GM18873 (cell line): Measurements from ENCODE around the gene DNAH1.
"Not testable (repeated sequence)": the region's sequence is repeated elsewhere in the genome, so short reads cannot be mapped to it uniquely, and the experiment has no call there.

ENCODE experiments used
- ATAC-seq: cut with Tn5 transposase; IDR thresholded peaks from one replicate; pipeline ENCODE4 v1.9.1; 2021; ENCODE audit warnings: mild to moderate bottlenecking, moderate library complexity, moderate number of reproducible peaks; ENCODE audit not compliant: unreplicated experiment, low FRiP score

The DNAH1 gene

GRCh38 chr3:52315977-52316764 is at the start of gene DNAH1:
Gene DNAH1, plus strand, starts transcription at chr3:52316319. Its CDS starts 6,124 bp downstream, at chr3:52322443.
- no peak for ATAC-seq

GRCh38 chr3:52268036-52268435 is 48.1 kb upstream of the DNAH1 start:
- ATAC-seq = no peak

DNA sequence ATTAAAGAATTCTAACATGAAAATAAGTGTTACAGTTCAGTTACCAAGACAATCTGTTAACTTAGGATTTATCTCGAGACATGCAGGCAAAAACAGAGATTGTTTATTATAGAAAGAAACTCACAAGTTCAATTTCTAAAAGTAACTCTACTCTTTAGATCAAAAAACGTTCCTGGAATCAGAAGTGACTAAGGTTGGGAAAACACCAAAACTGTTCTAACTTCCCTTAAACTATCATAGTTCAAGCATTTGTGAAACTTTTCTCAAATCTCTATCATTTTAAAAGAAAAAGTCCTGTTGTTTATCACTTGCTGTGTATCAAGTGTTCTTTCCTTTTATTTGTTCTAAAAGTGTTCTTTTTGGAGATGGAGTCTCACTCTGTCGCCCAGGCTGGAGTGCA is 46.3 kb upstream of the DNAH1 start:
- no peak for ATAC-seq

DNA sequence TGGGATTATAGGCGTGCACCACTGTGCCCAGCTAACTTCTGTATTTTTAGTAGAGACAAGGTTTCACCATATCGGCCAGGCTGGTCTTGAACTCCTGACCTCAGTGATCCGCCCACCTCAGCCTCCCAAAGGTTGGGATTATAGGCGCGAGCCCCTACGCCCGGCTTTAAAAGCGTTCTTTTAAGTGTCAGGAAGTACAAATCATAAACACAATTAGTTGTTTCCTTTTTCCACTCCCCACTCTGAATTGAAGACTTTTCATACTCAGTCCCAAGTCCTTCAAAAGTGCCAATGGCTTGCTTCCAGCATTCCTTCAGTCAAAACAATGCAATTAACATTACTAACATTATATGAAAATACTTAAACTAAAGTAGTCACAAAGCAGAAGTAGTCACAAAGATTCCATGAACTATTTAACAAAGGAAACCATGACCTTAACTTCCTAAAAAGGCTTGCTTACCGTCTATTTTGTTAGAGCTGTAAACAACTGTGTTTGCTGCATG is 45.8 kb upstream of the DNAH1 start:
- ATAC-seq = no peak

- ATAC-seq = not testable (repeated sequence)
These were observed 43.9 kb upstream of the DNAH1 start for GRCh38 chr3:52272172-52272571.

DNA sequence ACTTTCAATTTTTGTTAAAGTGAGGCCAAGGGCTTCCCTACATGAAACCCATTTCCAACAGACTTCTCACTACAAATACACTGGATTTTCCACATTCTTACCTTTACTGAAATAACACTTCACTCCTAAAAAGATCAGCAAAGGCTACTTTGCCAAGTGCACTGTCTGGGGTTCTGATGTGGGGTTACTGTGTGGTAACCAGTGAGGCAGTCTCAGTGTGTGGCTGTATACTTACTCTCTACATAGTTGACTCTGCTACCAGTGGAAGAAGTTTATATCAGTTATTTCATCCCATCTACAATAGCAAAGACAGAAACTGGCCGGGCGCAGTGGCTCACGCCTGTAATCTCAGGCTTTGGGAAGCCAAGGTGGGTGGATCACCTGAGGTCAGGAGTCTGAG is 43.3 kb upstream of the DNAH1 start:
- ATAC-seq = no peak

- not testable (repeated sequence) for ATAC-seq
These were observed 41.3 kb upstream of the DNAH1 start for GRCh38 chr3:52274781-52275180.

DNA sequence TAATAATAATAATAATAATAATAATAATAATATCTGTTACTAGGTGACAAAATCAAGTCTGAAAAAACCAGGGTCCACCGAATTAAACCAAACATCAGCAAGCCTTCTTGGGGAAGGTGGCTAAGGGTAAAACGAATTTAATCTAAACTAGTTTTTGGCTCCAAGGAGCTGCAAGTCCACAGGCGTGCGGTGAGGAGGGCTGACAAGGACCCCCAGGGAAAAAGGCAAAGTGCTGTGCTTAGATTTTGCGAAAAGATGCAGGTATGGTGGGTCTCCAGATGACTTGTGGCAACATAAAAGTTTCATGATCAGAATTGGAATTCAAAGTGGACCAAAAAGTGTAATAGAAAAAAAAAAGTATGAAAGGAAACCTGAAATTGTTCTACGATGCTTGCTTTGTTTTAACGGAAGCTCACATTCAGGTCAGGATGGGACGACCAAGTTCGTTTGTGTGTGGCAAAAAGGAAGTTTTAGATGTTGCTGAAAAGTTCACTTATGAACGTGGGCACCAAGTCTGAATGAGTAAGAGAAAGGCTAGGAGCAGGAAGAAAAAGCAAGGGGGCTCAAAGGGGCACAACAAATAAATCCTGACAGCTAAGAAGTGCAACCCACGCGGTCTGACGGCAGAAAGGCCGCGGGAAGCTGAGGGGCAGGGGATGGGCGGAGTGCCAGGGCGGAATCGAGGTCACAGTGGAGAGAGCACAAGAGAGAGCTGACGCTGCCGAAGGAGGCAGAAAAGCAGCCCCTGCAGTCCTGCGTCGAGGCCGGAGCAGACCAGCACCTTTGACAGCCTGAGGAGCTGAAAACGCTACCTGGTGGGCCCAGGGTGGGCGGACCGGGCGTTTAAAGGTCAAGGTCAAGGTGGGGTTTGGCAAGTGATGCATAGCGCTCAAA is 38.8 kb upstream of the DNAH1 start:
- ATAC-seq = no peak

GRCh38 chr3:52277972-52278509 is 38.1 kb upstream of the DNAH1 start:
- peak; percentile 65 for ATAC-seq

DNA sequence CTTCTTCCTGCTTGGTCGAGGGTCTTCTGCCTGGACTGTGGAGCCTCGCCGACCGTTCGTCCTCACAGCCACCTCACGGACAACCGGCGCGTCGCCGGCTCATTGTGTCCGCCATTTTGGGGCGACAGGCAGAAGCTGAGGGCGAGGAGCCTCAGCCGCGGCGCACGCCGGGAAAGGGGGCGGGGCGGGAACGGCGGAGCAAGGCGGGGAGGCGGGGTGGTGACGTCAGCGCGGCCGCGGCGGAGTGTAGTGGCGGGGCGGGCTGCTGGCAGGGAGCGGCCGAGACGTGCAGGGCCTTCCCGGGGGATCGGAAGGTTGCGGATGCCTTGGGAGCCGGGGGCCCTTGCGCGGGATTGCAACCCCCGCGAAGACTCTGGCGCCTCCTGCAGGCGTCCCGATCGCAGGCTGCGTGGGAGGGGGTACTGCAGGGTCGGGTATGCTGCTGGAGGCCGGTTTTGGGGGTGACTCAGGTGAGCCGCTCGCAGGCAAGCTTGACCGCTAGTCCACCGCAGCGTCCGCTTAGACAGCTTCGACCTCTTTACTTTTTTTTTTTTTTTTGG is 37.5 kb upstream of the DNAH1 start, which contains the start of gene WDR82:
Gene WDR82, minus strand, starts transcription at position 140 of the 560 bp plus-strand sequence. CDS start 288 bp downstream, outside the sequence.
- ATAC-seq = peak; percentile 64

- no peak for ATAC-seq
These were observed 36.5 kb upstream of the DNAH1 start for GRCh38 chr3:52279596-52279995.

GRCh38 chr3:52280050-52280461 is 36.1 kb upstream of the DNAH1 start:
- no peak for ATAC-seq

DNA sequence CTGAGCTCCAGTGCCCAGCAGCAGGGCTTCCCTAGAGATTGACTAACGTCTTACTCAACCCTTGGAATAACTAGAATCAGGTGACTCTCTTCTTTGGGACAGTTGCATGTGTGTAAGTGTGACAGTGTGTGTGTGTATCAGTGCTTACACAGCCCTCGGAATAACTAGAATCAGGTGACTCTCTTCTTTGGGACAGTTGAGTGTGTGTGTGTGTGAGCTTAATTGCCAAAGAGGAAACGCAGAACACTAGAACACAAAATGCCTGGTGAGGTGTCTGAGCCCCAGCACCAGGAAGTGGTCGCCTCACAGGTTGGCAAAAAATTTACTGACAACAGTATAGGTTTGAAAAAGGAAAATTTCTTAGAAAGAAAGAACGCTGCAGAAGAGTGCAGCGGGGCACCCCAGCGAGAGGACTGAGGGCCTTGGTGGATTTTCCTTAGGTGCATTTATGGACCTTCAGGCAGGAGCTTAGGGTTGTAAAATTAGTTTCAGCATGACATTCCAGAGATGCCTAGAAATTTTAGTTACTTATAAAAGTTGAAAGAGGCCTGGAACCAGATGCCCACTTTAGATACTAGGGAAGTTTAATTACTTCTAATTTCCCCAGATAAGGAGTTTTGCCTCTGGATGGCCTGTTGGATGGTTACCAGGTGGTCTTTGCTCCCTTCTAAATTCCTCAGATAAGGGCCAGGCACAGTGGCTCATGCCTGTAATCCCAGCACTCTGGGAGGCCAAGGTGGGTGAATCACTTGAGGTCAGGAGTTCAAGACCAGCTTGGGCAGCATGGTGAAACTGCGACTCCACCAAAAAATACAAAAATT is 33.9 kb upstream of the DNAH1 start:
- ATAC-seq = no peak

DNA sequence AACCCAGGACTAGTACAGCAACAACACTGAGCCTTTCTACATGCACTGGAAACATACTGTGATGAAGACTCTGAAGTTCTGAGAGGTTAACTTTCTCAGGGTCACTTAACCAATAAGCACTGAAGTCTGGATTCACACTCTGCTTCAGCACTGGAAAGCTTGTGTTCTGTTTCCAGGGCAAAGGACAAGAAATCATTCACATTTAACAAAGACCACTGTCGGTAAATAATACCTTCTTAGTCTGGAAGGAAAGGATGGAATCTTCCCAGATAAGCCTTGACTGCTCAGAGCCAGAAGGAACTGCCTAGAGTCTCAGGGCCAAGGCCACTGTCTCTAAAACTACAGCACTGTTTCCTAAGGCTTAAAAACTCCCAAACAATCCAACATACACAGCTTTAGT is 32.8 kb upstream of the DNAH1 start:
- no peak for ATAC-seq

- ATAC-seq = not testable (repeated sequence)
These were observed 32.1 kb upstream of the DNAH1 start for GRCh38 chr3:52284051-52284450.

DNA sequence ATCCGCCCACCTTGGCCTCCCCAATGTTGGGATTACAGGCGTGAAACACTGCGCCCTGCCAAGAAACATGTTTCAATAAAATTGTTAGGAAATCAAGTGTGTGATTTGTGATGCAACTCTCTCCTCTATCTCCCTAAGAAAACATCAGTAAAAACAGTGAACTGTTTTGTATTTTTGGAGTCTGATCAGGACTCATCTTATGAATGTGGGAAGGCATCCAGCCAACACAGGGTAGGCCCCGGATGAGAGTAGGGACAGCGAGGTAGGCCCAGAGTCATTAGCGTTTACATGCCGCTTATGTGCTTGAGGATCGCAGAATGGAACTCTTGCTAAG is 29.4 kb upstream of the DNAH1 start:
- no peak for ATAC-seq

GRCh38 chr3:52288674-52289073 is 27.4 kb upstream of the DNAH1 start:
- ATAC-seq = no peak

GRCh38 chr3:52289338-52289746 is 26.8 kb upstream of the DNAH1 start:
- no peak for ATAC-seq

GRCh38 chr3:52289747-52290595 is 26.1 kb upstream of the DNAH1 start:
- no peak for ATAC-seq
